ENCODE data around the gene PACSIN1.
"Not testable (repeated sequence)": the region's sequence is repeated elsewhere in the genome, so short reads cannot be mapped to it uniquely, and the experiment has no call there.

- not testable (repeated sequence) for TF ChIP-seq CTCF (IDR thresholded peaks at IDR 0.05; ENCODE audit: low read depth, low read length, missing input control); JUND (IDR thresholded peaks at IDR 0.05); SP1 (IDR thresholded peaks at IDR 0.05); RAD21 (IDR thresholded peaks at IDR 0.05); GABPA (IDR thresholded peaks at IDR 0.05 in 1 of 2, conservative IDR thresholded peaks at IDR 0.05 in 1 of 2); ZBTB33 (IDR thresholded peaks at IDR 0.05); YY1 (IDR thresholded peaks at IDR 0.05)
These were observed 21.0 kb downstream of the PACSIN1 start for GRCh38 chr6:34486886-34487285.
